ENCODE results near the gene TMEM175. TPM values are rescaled to one million over a fixed set of nuclear protein-coding genes. Genes with fewer than 3 reads are reported as not detected.

Gene TMEM175, protein sequence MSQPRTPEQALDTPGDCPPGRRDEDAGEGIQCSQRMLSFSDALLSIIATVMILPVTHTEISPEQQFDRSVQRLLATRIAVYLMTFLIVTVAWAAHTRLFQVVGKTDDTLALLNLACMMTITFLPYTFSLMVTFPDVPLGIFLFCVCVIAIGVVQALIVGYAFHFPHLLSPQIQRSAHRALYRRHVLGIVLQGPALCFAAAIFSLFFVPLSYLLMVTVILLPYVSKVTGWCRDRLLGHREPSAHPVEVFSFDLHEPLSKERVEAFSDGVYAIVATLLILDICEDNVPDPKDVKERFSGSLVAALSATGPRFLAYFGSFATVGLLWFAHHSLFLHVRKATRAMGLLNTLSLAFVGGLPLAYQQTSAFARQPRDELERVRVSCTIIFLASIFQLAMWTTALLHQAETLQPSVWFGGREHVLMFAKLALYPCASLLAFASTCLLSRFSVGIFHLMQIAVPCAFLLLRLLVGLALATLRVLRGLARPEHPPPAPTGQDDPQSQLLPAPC
- total RNA-seq (2014; rRNA removed; shearing (Covaris generic)) (7.1 and 12.5 TPM in 2 replicates), total RNA-seq (2022) (31.9 and 33.1 TPM in 2 replicates), Bru-seq, nascent RNA (percentile 46 among the genes with signal in this experiment), BruChase-seq, experiment 1, labeled RNA remaining after a 6-hour chase (percentile 51 among the genes with signal in this experiment), BruChase-seq, experiment 2, labeled RNA remaining after a 2-hour chase (percentile 47 among the genes with signal in this experiment)
- long read RNA-seq, transcript TMEM175-202 (11 exons, 2,236 nt), result major isoform, 12 of 41 reads
- long read RNA-seq, partial matches to known transcripts, result 1 of 41 reads
- long read RNA-seq, other reads (novel, unspliced or antisense), result 22 of 41 reads

DNA sequence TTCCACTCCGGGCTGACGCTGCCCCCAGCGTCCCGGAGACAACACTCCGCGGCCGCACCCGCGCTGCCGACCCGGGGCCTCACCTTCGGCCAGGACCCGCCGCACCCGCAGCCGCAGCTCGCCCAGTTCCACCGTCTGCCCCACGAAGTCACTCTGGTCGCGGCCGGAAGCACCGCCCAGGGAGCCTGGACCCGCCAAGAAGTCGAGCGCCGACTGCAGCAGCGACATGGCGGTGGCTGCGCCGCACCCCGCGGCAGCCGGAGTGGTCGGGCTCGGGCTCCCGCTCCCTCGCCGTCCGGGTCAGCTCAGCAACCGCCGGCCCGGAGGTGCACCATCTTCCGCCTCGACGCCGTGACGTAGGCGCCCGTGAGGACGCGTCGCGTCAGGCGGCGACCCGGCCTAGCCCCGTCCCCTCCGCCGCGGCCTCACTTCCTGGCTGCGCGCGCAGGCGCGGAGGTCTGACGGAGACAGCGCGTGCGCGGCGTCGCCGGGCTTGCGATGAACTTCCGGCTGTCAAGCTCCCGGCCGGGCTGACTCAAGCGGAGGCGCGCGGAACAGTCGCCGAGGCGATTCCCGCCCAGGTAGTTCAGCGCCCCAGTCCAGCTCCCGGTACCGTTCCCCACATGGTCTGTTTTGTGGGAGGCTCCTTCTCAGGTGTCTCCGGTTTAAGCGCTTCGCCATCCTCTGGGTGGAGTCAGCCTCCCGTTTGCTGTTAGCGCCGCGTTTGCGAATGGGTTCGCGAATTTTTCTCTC, at the start of gene TMEM175, which contains the start of gene GAK:
TSS of gene TMEM175 (plus strand) at position 501 of the 753 bp plus-strand sequence. CDS start 15,280 bp downstream, outside the sequence.
TSS of gene GAK (minus strand) at position 357 of the 753 bp plus-strand sequence. CDS start at position 228, 129 bp downstream.
- H3K9me2 ChIP-seq (ENCODE audit: insufficient read depth, low read length), result no peaks in the 10 kb centered on the region
- peak within 1 kb of the TSS; percentile 36 for H3K27ac ChIP-seq (ENCODE audit: low read depth, low read length, poor library complexity, severe bottlenecking)
- no peaks in the 10 kb centered on the region for H3K36me3 ChIP-seq (ENCODE audit: insufficient read depth, low read length)
- intact Hi-C loops (cut with micrococcal nuclease; ENCODE audit: unreplicated experiment), result loop anchor here (2.0 kb wide), 1 partner anchor 55 kb away; the partner anchor contains the start of gene IDUA
- ChIA-PET POLR2A (interaction anchor here (0.6 kb wide), 1 partner anchor 179 kb away, joined by 3 read pairs; no protein-coding TSS in a partner anchor), CTCF (ENCODE audit: unreplicated experiment) (no interaction called here)
- H3K9me3 ChIP-seq (ENCODE audit: low read length), result no peaks in the 10 kb centered on the region
- TF ChIP-seq, protein P1, sequence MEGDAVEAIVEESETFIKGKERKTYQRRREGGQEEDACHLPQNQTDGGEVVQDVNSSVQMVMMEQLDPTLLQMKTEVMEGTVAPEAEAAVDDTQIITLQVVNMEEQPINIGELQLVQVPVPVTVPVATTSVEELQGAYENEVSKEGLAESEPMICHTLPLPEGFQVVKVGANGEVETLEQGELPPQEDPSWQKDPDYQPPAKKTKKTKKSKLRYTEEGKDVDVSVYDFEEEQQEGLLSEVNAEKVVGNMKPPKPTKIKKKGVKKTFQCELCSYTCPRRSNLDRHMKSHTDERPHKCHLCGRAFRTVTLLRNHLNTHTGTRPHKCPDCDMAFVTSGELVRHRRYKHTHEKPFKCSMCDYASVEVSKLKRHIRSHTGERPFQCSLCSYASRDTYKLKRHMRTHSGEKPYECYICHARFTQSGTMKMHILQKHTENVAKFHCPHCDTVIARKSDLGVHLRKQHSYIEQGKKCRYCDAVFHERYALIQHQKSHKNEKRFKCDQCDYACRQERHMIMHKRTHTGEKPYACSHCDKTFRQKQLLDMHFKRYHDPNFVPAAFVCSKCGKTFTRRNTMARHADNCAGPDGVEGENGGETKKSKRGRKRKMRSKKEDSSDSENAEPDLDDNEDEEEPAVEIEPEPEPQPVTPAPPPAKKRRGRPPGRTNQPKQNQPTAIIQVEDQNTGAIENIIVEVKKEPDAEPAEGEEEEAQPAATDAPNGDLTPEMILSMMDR (conservative IDR thresholded peaks at IDR 0.05; ENCODE audit: low read length), result no peak
- no peak for TF ChIP-seq EZH2phosphoT487 (IDR thresholded peaks at IDR 0.05; ENCODE audit: borderline replicate concordance, low read depth, low read length)
- peak; percentile 97 for DNase-seq (ENCODE audit: low spot score)
- peaks cover 34% of the 10 kb centered on the region for H3K79me2 ChIP-seq (ENCODE audit: insufficient read depth, low read depth, low read length)
- peak within 1 kb of the TSS; percentile 93 for H3K4me3 ChIP-seq (ENCODE audit: low read depth, low read length, poor library complexity, severe bottlenecking)
- peaks cover 20% of the 10 kb centered on the region for H4K20me1 ChIP-seq (ENCODE audit: insufficient read depth, low read length)
- H3K4me2 ChIP-seq (ENCODE audit: low read length), result peak within 1 kb of the TSS; percentile 95
- no TSS peak for BruUV-seq (replicated peaks)
- H2AFZ ChIP-seq (ENCODE audit: low read length), result peak within 1 kb of the TSS; percentile 73
- H3K4me1 ChIP-seq (ENCODE audit: insufficient read depth, low read length, poor library complexity, severe bottlenecking), result peaks cover 48% of the 10 kb centered on the region

GRCh38 chr4:882646-883045, 49.6 kb upstream of the TMEM175 start:
- no peak overlapping the region for H3K27ac ChIP-seq (ENCODE audit: low read depth, low read length, poor library complexity, severe bottlenecking)
- H4K20me1 ChIP-seq (ENCODE audit: insufficient read depth, low read length), result no peaks in the 10 kb centered on the region
- H2AFZ ChIP-seq (ENCODE audit: low read length), result no peak overlapping the region
- peaks cover 55% of the 10 kb centered on the region for H3K36me3 ChIP-seq (ENCODE audit: insufficient read depth, low read length)
- CTCF ChIA-PET (ENCODE audit: unreplicated experiment), result no interaction called here
- no peaks in the 10 kb centered on the region for H3K4me1 ChIP-seq (ENCODE audit: insufficient read depth, low read length, poor library complexity, severe bottlenecking)
- H3K9me3 ChIP-seq (ENCODE audit: low read length), result no peaks in the 10 kb centered on the region
- POLR2A ChIA-PET, result interaction anchor here (0.6 kb wide), 1 partner anchor 8 kb away, joined by 3 read pairs; no protein-coding TSS in a partner anchor
- H3K9me2 ChIP-seq (ENCODE audit: insufficient read depth, low read length), result no peaks in the 10 kb centered on the region
- intact Hi-C loops (cut with micrococcal nuclease; ENCODE audit: unreplicated experiment), result no loop called here
- no peaks in the 10 kb centered on the region for H3K79me2 ChIP-seq (ENCODE audit: insufficient read depth, low read depth, low read length)
- no peak overlapping the region for H3K4me2 ChIP-seq (ENCODE audit: low read length)
- no peak overlapping the region for H3K4me3 ChIP-seq (ENCODE audit: low read depth, low read length, poor library complexity, severe bottlenecking)
- DNase-seq (ENCODE audit: low spot score), result no peak
- BruUV-seq (replicated peaks), result no TSS peak
- TF ChIP-seq EZH2phosphoT487 (IDR thresholded peaks at IDR 0.05; ENCODE audit: borderline replicate concordance, low read depth, low read length), result no peak
- TF ChIP-seq, protein P1 (conservative IDR thresholded peaks at IDR 0.05; ENCODE audit: low read length), result no peak

Data from OCI-LY7 (cell line).